H1 (cell line): Measurements from ENCODE around the gene ANKRD29. TPM values are rescaled to one million over a fixed set of nuclear protein-coding genes. Genes with fewer than 3 reads are reported as not detected.

Experiments
- ASH2L ChIP-seq: fragments of 200-600, 300-600 bp; sonication (generic); IDR thresholded peaks from one replicate; pipeline ENCODE4 v1.7.1; 2017; ENCODE audit warnings: low read length
- CTCF ChIP-seq, 3 experiments: IDR thresholded peaks; 1 replicate in 2 of 3; 2 replicates in 1 of 3; pipeline versions ENCODE4 v1.5.1 to v1.6.1; 2011; ENCODE audit warnings: low read length in 3 of 3, mild to moderate bottlenecking in 3 of 3, inconsistent platforms in 2 of 3, low read depth in 1 of 3, moderate library complexity in 1 of 3; ENCODE audit not compliant: insufficient read depth in 1 of 3; ENCODE audit errors: control extremely low read depth in 1 of 3
- FOSL1 ChIP-seq: IDR thresholded peaks from 2 replicates; pipeline ENCODE4 v1.6.1; 2011; ENCODE audit warnings: mild to moderate bottlenecking, low read depth, low read length, moderate library complexity; ENCODE audit not compliant: insufficient read depth
- HDAC2 ChIP-seq, 2 experiments: fragments of 300-600 bp in 1 of 2; sonication (generic) in 1 of 2; IDR thresholded peaks; 2 replicates each; pipeline ENCODE4 v1.6.1; 2011 to 2012; ENCODE audit warnings: low read depth in 2 of 2, low read length in 2 of 2, mild to moderate bottlenecking in 2 of 2, moderate library complexity in 2 of 2, borderline replicate concordance in 1 of 2, inconsistent platforms in 1 of 2
- JUN ChIP-seq: IDR thresholded peaks from 2 replicates; pipeline ENCODE4 v1.6.1; 2011; ENCODE audit warnings: low read depth, mild to moderate bottlenecking, improper control_type of control experiment, low read length
- MAFK ChIP-seq: IDR thresholded peaks from 2 replicates; pipeline ENCODE4 v1.6.1; 2012; ENCODE audit warnings: low read depth, mild to moderate bottlenecking, improper control_type of control experiment, low read length
- NRF1 ChIP-seq: IDR thresholded peaks from 2 replicates; pipeline ENCODE4 v1.6.1; 2011; ENCODE audit warnings: mild to moderate bottlenecking, low read depth, low read length, improper control_type of control experiment
- PHF8 ChIP-seq: fragments of 200-600 bp; sonication (generic); conservative IDR thresholded peaks from 2 replicates; pipeline ENCODE4 v1.7.1; 2012; ENCODE audit warnings: low read depth, mild to moderate bottlenecking, inconsistent platforms, low read length, moderate library complexity
- RBBP5 ChIP-seq: IDR thresholded peaks from 2 replicates; pipeline ENCODE4 v1.7.1; 2012; ENCODE audit warnings: low read depth, mild to moderate bottlenecking, inconsistent platforms, low read length, moderate library complexity, borderline replicate concordance
- RXRA ChIP-seq: IDR thresholded peaks from 2 replicates; pipeline ENCODE4 v1.6.1; 2011; ENCODE audit warnings: low read depth, mild to moderate bottlenecking, low read length, moderate library complexity; ENCODE audit not compliant: insufficient read depth
- SIRT6 ChIP-seq: IDR thresholded peaks from one replicate; pipeline ENCODE4 v1.7.1; 2012; ENCODE audit warnings: low read length, inconsistent platforms
- SIX5 ChIP-seq: IDR thresholded peaks from 2 replicates; pipeline ENCODE4 v1.6.1; 2011; ENCODE audit warnings: mild to moderate bottlenecking, low read depth, low read length
- SP1 ChIP-seq: IDR thresholded peaks from 2 replicates; pipeline ENCODE4 v1.6.1; 2011; ENCODE audit warnings: low read depth, low read length
- SP2 ChIP-seq: IDR thresholded peaks from 2 replicates; pipeline ENCODE4 v1.6.1; 2012; ENCODE audit warnings: mild to moderate bottlenecking, low read length, inconsistent platforms
- SP4 ChIP-seq: IDR thresholded peaks from 2 replicates; pipeline ENCODE4 v1.6.1; 2012; ENCODE audit warnings: low read length, inconsistent platforms
- SRF ChIP-seq: IDR thresholded peaks from 2 replicates; pipeline ENCODE4 v1.6.1; 2011; ENCODE audit warnings: mild to moderate bottlenecking, low read depth, low read length, moderate library complexity
- SUZ12 ChIP-seq: fragments of 200-600 bp; sonication (generic); IDR thresholded peaks from 2 replicates; pipeline ENCODE4 v1.6.1; 2012; ENCODE audit warnings: mild to moderate bottlenecking, inconsistent platforms, low read length, moderate library complexity, mixed read lengths
- TAF7 ChIP-seq: optimal IDR thresholded peaks from 2 replicates; pipeline ENCODE3; 2011; ENCODE audit warnings: low read depth, mild to moderate bottlenecking, inconsistent platforms, low read length, moderate library complexity, borderline replicate concordance
- TCF12 ChIP-seq: IDR thresholded peaks from 2 replicates; pipeline ENCODE4 v1.6.1; 2011; ENCODE audit warnings: low read depth, mild to moderate bottlenecking, low read length
- USF2 ChIP-seq: IDR thresholded peaks from 2 replicates; pipeline ENCODE4 v1.6.1; 2011; ENCODE audit warnings: low read length, improper control_type of control experiment
- polyA plus RNA-seq, 7 experiments: library from polyadenylated mRNA; depleted of rRNA in 3 of 7; stranded (reverse) in 5 of 7; unstranded in 2 of 7; fragments of >200 nt in 5 of 7; fragments of 200-250 nt in 2 of 7; gene quantifications; 1 replicate in 5 of 7; 2 replicates in 1 of 7; 4 replicates in 1 of 7; pipeline versions ENCODE4 v1.2.1 to v1.2.3, GENCODE V29; 2011 to 2013; ENCODE audit warnings: missing spikeins in 2 of 7, mixed read lengths in 2 of 7
- total RNA-seq: library from RNA; stranded (reverse); fragmentation: NEBNext Ultra II Directional; extraction: Animal tissue kit (Norgen Biotek cat#: 25700); gene quantifications from 2 replicates; pipeline ENCODE4 v1.2.1, GENCODE V29; 2021

ANKRD29 gene
- total and polyA plus RNA-seq, 2 of the 8 experiments (the other 6 are each of a cell fraction or from before 2014, with no cell fraction given): 3.0 to 7.3 TPM

- TF ChIP-seq SUZ12: peak; percentile 40; the same call in 1 of the 2 replicates
- TF ChIP-seq RXRA: no peak
- TF ChIP-seq SRF: no peak
- TF ChIP-seq TCF12: no peak
- TF ChIP-seq MAFK: no peak
- no peak for TF ChIP-seq PHF8
- no peak for TF ChIP-seq CTCF (IDR thresholded peaks at IDR 0.05; ENCODE audit: control extremely low read depth in 1 of 3, insufficient read depth in 1 of 3, low read depth in 1 of 3, low read length in 3 of 3)
- 0 out of 2 replicates have a peak, but pooled peaks have one; percentile 42 for TF ChIP-seq RBBP5
- no peak for TF ChIP-seq USF2
- TF ChIP-seq SP4: no peak
- peak; percentile 48 for TF ChIP-seq ASH2L
- TF ChIP-seq SIX5: no peak
- TF ChIP-seq SP1: no peak
- no peak for TF ChIP-seq SIRT6
- no peak for TF ChIP-seq JUN
- TF ChIP-seq SP2: no peak
- TF ChIP-seq NRF1: no peak
- TF ChIP-seq HDAC2 (IDR thresholded peaks at IDR 0.05; ENCODE audit: borderline replicate concordance in 1 of 2, low read depth in 2 of 2, low read length in 2 of 2): no peak; a peak in 1 of 4 replicates
- TF ChIP-seq TAF7: no peak
- no peak for TF ChIP-seq FOSL1
Observed at GRCh38 chr18:23662309-23663263, at the start of gene ANKRD29 (continued).
